GM19324 (cell line): ENCODE data around the gene C4BPA.

ENCODE experiments used
- ATAC-seq: cut with Tn5 transposase; IDR thresholded peaks from one replicate; pipeline ENCODE4 v1.9.1; 2021; ENCODE audit warnings: mild to moderate bottlenecking, moderate library complexity; ENCODE audit not compliant: unreplicated experiment, low FRiP score

C4BPA gene

GRCh38 chr1:207076181-207076955 lies 27.7 kb upstream of the C4BPA start:
- ATAC-seq: no peak

GRCh38 chr1:207077012-207077411 lies 27.0 kb upstream of the C4BPA start:
- ATAC-seq: no peak

- peak; percentile 49 for ATAC-seq
Observed at GRCh38 chr1:207077470-207078377, 26.3 kb upstream of the C4BPA start.

DNA sequence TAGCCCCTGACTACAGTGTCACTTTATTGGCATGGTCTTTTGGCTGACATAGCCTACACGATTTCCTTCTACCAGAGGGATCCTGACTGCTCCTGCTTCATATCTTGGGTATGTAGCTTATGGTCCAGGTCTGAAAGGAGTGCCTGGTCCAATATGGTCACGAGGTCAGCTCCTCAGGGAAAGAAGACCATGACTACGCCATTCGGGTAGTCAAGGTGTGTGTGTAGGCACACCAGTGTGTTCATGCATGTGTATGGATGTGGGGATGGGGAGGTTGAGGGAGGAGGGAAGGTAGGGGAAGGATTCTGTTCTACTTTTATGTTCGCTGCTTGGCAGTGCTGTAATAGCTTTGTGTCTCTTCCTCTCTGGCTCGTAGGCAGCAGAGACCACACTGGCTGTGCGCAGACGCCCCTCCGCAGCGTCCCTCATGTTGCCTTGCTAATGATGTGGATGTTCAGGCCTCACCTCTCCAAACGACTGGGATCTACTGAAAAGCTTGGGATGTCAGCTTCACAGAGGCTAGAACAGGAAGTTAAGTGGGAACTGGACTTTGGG lies 25.4 kb upstream of the C4BPA start:
- ATAC-seq: no peak

GRCh38 chr1:207079706-207080241 lies 24.3 kb upstream of the C4BPA start:
- ATAC-seq: no peak

DNA sequence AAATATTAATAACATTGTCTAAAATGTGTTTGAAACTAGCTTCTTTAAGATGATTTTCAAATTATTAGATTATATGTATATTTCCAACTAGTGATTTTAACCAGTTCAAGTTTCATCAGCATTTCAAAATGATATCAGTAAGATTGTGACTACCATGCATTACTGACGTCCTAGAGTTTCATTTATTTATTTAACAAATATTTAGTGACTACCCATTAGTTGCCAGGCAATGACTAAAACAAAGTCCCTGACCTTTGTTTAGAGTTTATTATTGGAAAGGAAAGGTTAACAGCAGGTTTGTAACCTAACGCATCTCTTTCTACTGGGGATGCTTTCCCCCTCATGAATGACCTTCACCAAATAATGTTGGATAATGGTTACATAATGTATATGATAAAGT lies 22.9 kb upstream of the C4BPA start:
- no peak for ATAC-seq

DNA sequence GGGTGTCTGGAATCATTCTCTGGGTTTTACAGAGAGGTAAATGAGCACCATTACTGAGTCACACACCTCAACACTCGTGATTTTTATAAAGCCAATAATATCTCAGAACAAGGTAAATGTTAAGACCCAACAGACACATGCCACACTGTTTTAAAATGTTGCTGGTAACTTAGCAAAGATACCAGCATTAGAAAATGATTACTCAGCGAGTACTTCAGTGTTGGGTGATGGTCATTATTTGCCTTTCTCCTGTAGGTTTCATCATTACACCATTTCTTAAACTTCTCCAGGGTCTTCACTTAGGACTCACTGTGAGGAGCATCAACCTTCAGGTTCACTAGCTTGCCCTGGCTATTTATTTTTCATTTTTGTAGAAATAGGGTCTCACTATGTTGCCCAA lies 22.2 kb upstream of the C4BPA start:
- ATAC-seq: no peak

DNA sequence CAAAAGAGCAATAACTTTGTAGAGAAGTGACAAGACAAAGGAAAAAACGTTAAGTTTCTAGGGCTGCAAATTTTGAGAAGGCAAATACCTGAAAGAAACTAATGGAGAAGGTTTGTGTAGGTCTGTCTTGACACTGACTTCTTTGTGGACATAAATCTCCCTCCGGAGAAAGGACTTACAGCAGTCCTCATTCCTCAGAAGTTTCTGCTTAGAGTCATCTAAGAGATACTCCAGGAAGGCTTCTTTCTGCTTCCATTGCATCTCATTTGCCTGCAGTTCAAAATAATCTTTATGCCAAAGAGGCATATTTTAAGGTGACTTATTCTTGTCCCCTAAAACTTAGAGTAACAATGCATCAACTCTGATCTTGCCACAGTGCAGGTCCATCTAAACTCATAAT lies 19.8 kb upstream of the C4BPA start:
- ATAC-seq: no peak

GRCh38 chr1:207084701-207085180 lies 19.3 kb upstream of the C4BPA start:
- no peak for ATAC-seq

DNA sequence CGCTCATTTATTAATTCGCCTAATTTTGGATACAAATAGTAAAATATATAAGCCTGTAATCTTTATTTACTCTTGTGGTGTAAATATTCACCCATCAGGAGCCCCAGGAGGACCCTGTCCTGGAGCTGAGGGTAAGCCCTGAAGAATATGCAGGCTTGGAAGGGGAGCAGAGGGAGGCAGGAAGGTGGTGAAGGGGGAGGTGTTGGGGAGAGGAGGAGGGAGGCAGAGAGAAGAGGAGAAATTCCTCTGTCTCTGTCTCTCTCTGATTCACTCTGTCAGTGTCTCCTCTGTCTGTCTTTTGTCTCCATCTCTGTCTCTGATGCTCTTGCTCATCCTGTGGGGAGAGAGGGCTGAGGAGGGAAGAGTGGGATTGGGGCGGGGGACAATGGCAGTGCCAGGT lies 18.1 kb upstream of the C4BPA start:
- no peak for ATAC-seq

- ATAC-seq: no peak
Observed at GRCh38 chr1:207088161-207088560, 15.9 kb upstream of the C4BPA start.

DNA sequence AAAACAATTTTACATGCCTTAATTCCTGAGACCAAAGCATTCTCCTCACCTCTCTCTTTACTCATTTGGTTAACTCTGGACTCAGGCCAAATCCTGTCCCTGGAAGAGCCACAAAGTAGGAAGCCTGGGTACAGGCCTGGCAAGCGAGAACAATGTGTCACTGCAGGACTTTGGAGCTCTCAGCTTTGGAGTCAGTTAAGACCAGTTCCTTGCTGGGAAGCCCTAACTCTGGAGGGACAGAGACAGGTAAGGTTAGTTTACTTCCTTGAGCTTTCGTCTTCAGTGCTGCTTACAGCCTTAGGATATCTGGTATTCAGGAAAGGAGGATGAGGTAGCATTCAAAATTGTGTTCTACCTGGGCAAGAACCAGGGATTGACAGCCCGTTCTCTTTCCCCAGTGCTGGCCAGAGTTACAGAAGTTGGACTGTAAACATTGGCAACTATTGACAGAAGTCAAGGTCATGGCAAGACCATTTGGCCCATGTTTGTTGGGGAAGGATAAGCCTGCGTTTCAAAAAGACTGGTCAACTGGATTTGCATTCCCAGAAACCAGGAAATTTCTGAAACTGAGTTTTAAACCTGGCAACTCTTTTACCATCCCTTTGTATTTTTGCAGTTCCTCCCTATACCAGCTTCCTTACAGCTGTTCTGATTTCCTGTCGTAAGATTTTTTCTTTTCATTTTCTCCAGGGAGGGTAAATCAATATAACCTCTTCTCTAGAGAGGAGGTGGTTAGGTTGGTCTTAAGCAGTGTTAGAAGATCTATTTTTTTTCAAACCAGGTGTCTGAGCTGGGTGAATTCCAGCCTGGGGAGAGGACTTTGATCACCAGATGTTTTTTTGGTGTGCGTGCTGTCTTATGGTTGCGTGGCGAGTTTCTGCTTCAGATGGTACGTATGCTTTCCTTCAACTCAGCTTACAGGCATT lies 15.1 kb upstream of the C4BPA start, which contains the start of gene C4BPB:
TSS of gene C4BPB (plus strand) at position 160 of the 926 bp plus-strand sequence. CDS start at position 832, 672 bp downstream.
- no peak for ATAC-seq

GRCh38 chr1:207089627-207090355 lies 14.2 kb upstream of the C4BPA start:
- no peak for ATAC-seq

- ATAC-seq: no peak
Observed at GRCh38 chr1:207091200-207091908, 12.7 kb upstream of the C4BPA start.

GRCh38 chr1:207093944-207094343 lies 10.1 kb upstream of the C4BPA start:
- ATAC-seq: no peak

DNA sequence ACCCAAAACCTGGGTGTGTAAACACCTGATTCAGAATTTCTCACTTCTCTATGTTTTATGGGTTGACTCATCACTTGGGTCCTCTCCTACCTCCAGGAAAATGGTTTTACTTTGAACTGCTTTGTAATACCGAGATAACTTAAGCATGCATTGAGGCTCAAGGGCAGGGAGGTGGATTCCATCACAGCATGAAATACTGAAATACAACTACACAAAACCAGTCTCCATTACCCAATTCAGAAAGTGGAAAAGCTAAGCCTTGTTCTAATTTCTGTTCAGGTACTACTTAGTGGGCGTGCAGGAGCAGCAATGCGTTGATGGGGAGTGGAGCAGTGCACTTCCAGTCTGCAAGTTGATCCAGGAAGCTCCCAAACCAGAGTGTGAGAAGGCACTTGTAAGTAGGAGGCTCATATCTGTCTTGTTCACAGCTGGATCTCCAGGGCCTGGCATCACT lies 6.1 kb upstream of the C4BPA start:
- no peak for ATAC-seq

DNA sequence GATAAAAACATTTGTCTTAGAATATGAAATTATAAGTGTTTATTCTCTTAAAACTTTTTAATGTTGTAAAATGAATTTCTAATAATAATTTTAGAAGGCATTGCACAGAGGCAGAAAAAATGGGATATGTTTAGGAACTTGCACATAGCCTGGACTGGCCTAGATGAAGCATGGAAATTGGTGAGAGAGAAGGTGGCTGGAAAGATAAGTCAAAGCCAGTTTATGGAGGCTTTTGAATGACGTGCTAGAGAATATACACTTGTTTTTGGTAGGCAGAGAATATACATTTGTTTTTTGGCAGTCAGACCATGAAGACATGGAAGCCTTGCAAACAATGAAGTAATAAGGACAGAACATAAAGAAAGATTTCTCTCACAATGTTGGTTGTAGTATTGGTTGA lies 2.3 kb upstream of the C4BPA start:
- ATAC-seq: no peak

DNA sequence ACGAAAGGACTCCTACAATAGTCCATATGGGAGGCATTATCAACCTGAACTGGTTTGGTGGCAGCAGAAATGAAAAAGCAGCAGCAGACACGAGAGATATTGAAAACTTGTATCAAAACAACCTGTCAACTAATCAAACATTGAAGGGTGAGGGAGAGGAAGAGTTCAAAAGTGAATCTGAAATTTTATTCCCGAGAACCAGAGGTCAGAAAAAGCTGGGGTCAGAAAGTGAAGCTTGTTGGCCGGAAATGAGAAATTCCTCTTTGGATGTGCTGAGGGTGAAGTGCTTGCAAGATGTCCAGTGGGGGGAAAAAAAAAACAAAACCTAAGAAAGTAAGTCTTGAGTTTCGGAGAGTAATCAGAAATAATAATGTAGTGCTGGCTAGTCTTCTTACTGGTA lies 1.9 kb upstream of the C4BPA start:
- ATAC-seq: no peak
